Nucleus accumbens (tissue), 56 donors: ENCODE data around the gene ZNF862.
"Not testable (repeated sequence)": the region's sequence is repeated elsewhere in the genome, so short reads cannot be mapped to it uniquely, and the experiment has no call there.

ENCODE experiments used
- DNase-seq, 56 donors: peaks; one replicate each; lab custom pipeline; 2025; lab: John Stamatoyannopoulos, UW

ZNF862 gene

GRCh38 chr7:149912126-149912525, 74.0 kb downstream of the ZNF862 start:
- DNase-seq, result not testable (repeated sequence)
